Stomach (tissue), 9 donors: Measurements from ENCODE around the gene SUSD6. TPM values are rescaled to one million over a fixed set of nuclear protein-coding genes. Genes with fewer than 3 reads are reported as not detected.
"Not testable (repeated sequence)": the region's sequence is repeated elsewhere in the genome, so short reads cannot be mapped to it uniquely, and the experiment has no call there.

Experiments
- DNase-seq, 2 donors: peaks; one replicate each; pipeline versions ENCODE4 v3.0.0 to v3.0.0-alpha.2; 2013 to 2019
- H3K27ac ChIP-seq, 5 donors: fragments of 200-600 bp in 4 of 5; sonication (generic) in 4 of 5; one replicate each; pipeline ENCODE4 v1.5.1; 2013 to 2019; ENCODE audit warnings: mild to moderate bottlenecking in 1 of 5, moderate library complexity in 1 of 5
- H3K27me3 ChIP-seq, 3 donors: fragments of 200-600 bp; sonication (generic); one replicate each; pipeline ENCODE4 v1.5.1; 2017 to 2019; ENCODE audit warnings: mixed run types in 1 of 3
- H3K36me3 ChIP-seq, 4 donors: fragments of 200-600 bp; sonication (generic); 1 replicate in 3 of 4; 2 replicates in 1 of 4; pipeline ENCODE4 v1.5.1; 2016 to 2019
- H3K4me1 ChIP-seq, 4 donors: fragments of 200-600 bp; sonication (generic); one replicate each; pipeline ENCODE4 v1.5.1; 2016 to 2019
- H3K4me3 ChIP-seq, 4 donors: fragments of 200-600 bp; sonication (generic) in 3 of 4; one replicate each; pipeline ENCODE4 v1.5.1; 2016 to 2019; ENCODE audit warnings: mild to moderate bottlenecking in 1 of 4
- H3K9me3 ChIP-seq, 4 donors: fragments of 200-600 bp; sonication (generic); one replicate each; pipeline ENCODE4 v1.5.1; 2016 to 2019
- EP300 ChIP-seq: sonication (generic); formaldehyde crosslinking; IDR thresholded peaks from one replicate; pipeline ENCODE4 v1.6.1; 2017; ENCODE audit warnings: antibody characterized with exemption
- POLR2A ChIP-seq, 4 donors: fragments of 450-650 bp; IDR thresholded peaks; one replicate each; pipeline ENCODE4 v1.6.1; 2016; ENCODE audit warnings: antibody characterized with exemption in 4 of 4, control low read depth in 2 of 4, mild to moderate bottlenecking in 1 of 4, moderate library complexity in 1 of 4
- POLR2AphosphoS5 ChIP-seq, 3 donors: sonication (generic); formaldehyde crosslinking; IDR thresholded peaks; one replicate each; pipeline ENCODE4 v1.6.1; 2016; ENCODE audit warnings: antibody characterized with exemption in 3 of 3
- WGBS, 5 donors: extraction: QIAGEN DNeasy Blood & Tissue Kit in 3 of 5; methylation state at CpG; one replicate each; pipeline versions ENCODE4 v1.1.5 to v1.1.7; 2013 to 2018; 5-methylcytosine and 5-hydroxymethylcytosine counted together
- intact Hi-C: fragments of 100-400 bp; cut with DNase I; formaldehyde crosslinking; loops from one replicate; pipeline ENCODE4 v1.15.1; 2023; ENCODE audit warnings: low total_unique reads
- polyA plus RNA-seq, 3 donors: library from polyadenylated mRNA; stranded (reverse); fragments of 200-250 nt; gene quantifications; one replicate each; pipeline ENCODE4 v1.2.3, GENCODE V29; 2013
- total RNA-seq, 5 donors: library from RNA; depleted of rRNA; stranded (reverse); fragments of >200 nt; gene quantifications; one replicate each; pipeline versions ENCODE4 v1.1.0 to v1.2.3, GENCODE V29; 2014 to 2016
- TF ChIP-seq, protein P1 (sequence below), 7 experiments: fragments of 450-650 bp in 4 of 7; fragments of 200-600 bp in 3 of 7; sonication (generic) in 3 of 7; IDR thresholded peaks; one replicate each; pipeline ENCODE4 v1.5.1; 2016 to 2019; ENCODE audit warnings: antibody characterized with exemption in 7 of 7, control low read depth in 2 of 7, mild to moderate bottlenecking in 1 of 7
- donor health status: healthy with polysubstance abuse.
- donor health status: Bipolar disorder and iron deficiency.
- donor health status: healthy.

The SUSD6 gene
- total and polyA plus RNA-seq, 8 donors = 4.9 to 39.0 (median 24.7) TPM

- DNase-seq = no peak
- TF ChIP-seq, protein P1, sequence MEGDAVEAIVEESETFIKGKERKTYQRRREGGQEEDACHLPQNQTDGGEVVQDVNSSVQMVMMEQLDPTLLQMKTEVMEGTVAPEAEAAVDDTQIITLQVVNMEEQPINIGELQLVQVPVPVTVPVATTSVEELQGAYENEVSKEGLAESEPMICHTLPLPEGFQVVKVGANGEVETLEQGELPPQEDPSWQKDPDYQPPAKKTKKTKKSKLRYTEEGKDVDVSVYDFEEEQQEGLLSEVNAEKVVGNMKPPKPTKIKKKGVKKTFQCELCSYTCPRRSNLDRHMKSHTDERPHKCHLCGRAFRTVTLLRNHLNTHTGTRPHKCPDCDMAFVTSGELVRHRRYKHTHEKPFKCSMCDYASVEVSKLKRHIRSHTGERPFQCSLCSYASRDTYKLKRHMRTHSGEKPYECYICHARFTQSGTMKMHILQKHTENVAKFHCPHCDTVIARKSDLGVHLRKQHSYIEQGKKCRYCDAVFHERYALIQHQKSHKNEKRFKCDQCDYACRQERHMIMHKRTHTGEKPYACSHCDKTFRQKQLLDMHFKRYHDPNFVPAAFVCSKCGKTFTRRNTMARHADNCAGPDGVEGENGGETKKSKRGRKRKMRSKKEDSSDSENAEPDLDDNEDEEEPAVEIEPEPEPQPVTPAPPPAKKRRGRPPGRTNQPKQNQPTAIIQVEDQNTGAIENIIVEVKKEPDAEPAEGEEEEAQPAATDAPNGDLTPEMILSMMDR (IDR thresholded peaks at IDR 0.05) = no peak
- TF ChIP-seq POLR2A (IDR thresholded peaks at IDR 0.05) = no peak
- no peak for TF ChIP-seq POLR2AphosphoS5 (IDR thresholded peaks at IDR 0.05)
- no peak for TF ChIP-seq EP300
- peak overlapping the region; percentile 57 to 95 (median 79) for H3K27ac ChIP-seq
These were observed 84.8 kb downstream of the SUSD6 start for GRCh38 chr14:69696204-69696527.

DNA sequence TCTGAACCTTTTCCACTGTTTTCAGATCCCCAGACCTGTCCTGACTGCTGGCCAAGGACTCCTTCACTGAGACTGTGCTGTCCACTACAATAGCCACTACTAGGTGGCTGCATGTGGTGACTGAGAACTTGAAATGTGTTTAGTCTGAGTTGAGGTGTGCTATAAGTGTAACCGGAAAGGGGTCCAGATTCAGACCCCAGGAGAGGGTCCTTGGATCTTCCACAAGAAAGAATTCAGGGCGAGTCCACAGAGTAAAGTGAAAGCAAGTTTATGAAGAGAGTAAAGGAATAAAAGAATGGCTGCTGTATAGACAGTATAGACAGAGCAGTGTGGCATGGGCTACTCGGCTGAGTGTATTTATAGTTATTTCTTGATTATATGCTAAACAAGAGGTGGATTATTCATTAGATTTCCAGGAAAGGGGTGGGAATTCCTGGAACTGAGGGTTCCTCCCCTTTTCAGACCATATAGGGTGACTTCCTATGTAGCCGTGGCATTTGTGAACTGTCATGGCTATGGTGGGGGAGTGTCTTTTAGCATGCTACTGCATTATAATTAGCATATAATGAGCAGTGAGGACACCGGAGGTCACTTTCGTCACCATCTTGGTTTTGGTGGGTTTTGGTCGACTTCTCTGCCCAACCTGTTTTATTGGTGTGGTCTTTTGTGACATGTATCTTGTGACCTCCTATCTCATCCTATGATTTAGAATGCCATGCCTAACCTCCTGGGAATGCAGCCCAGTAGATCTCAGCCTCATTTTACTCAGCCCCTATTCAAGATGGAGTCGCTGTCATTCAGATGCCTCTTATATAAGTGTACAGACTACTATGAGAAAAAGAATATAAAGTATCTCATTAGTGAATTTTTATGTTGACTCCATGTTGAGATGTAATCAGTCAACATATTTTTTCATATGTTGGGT, 85.5 kb downstream of the SUSD6 start:
- H3K27ac ChIP-seq = peak overlapping the region; percentile 47 to 95 (median 79)
- no peaks in the 10 kb centered on the region for H3K27me3 ChIP-seq
- no peaks in the 10 kb centered on the region for H3K36me3 ChIP-seq
- intact Hi-C loops = no loop called here
- H3K9me3 ChIP-seq = no peaks in the 10 kb centered on the region
- peaks cover 69 to 100% (median 96%) of the 10 kb centered on the region in 4 donors for H3K4me1 ChIP-seq
- no peak overlapping the region for H3K4me3 ChIP-seq
- no peak for DNase-seq
- TF ChIP-seq POLR2AphosphoS5 (IDR thresholded peaks at IDR 0.05) = no peak
- TF ChIP-seq, protein P1 (IDR thresholded peaks at IDR 0.05) = no peak
- TF ChIP-seq EP300 = no peak
- TF ChIP-seq POLR2A (IDR thresholded peaks at IDR 0.05) = no peak
- WGBS, 5 donors = 62 to 77% (median 74%) methylated on average over 8 of the region's 8 CpGs

More at GRCh38 chr14:69696204-69696527, 84.8 kb downstream of the SUSD6 start:
- no peaks in the 10 kb centered on the region for H3K27me3 ChIP-seq
- intact Hi-C loops = no loop called here
- peaks cover 65 to 100% (median 94%) of the 10 kb centered on the region in 4 donors for H3K4me1 ChIP-seq
- no peaks in the 10 kb centered on the region for H3K36me3 ChIP-seq
- no peaks in the 10 kb centered on the region for H3K9me3 ChIP-seq
- no peak overlapping the region for H3K4me3 ChIP-seq

DNA sequence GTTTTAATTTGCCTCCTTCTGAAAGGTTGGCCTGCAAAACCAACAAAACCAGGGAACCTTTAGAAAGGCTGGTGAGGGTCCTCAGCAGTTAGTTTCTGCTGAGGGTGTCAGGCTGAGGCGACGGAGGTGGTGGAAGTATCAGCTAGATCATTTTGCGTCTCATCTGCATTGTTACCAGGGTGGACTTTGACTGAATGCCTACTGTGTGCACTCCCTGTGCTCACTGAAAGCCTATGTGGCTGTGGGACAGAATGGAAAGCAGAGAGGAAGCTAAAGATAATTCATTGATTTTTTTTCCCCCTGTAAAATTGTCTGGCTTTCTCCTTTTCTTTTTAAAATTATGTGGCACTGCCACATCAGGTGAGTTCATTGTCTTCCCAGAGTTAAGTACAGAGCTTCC, 87.2 kb downstream of the SUSD6 start:
- TF ChIP-seq EP300 (no peak), POLR2AphosphoS5 (IDR thresholded peaks at IDR 0.05) (no peak)
- TF ChIP-seq, protein P1 (IDR thresholded peaks at IDR 0.05) = no peak
- H3K27ac ChIP-seq = peak overlapping the region in 1 of 5 donors; percentile 95
- peaks cover 0 to 4% (median 4%) of the 10 kb centered on the region in 4 donors for H3K36me3 ChIP-seq
- intact Hi-C loops = no loop called here
- no peak overlapping the region for H3K4me3 ChIP-seq
- no peaks in the 10 kb centered on the region for H3K9me3 ChIP-seq
- 80 to 94% (median 90%) methylated on average over 3 of the region's 3 CpGs for WGBS, 5 donors
- DNase-seq = no peak
- H3K27me3 ChIP-seq = no peaks in the 10 kb centered on the region
- peaks cover 62 to 100% (median 95%) of the 10 kb centered on the region in 4 donors for H3K4me1 ChIP-seq

- Histone ChIP-seq H3K36me3 (peaks cover 0 to 11% (median 9%) of the 10 kb centered on the region in 4 donors), H3K27ac (peak overlapping the region in 1 of 5 donors; percentile 95), H3K4me1 (peaks cover 58 to 100% (median 92%) of the 10 kb centered on the region in 4 donors)
- H3K4me3 ChIP-seq, DNase-seq, H3K27me3 ChIP-seq, intact Hi-C loops, H3K9me3 ChIP-seq: not testable (repeated sequence)
- WGBS, 5 donors = 87 to 92% (median 91%) methylated on average over 6 of the region's 6 CpGs
These were observed 87.8 kb downstream of the SUSD6 start for GRCh38 chr14:69699243-69699642.
